ENCODE data around the gene MADD. TPM values are rescaled to one million over a fixed set of nuclear protein-coding genes. Genes with fewer than 3 reads are reported as not detected.

MADD gene
- total RNA-seq, 2 experiments from 2014 or later, result 96.3 to 98.4 TPM

DNA sequence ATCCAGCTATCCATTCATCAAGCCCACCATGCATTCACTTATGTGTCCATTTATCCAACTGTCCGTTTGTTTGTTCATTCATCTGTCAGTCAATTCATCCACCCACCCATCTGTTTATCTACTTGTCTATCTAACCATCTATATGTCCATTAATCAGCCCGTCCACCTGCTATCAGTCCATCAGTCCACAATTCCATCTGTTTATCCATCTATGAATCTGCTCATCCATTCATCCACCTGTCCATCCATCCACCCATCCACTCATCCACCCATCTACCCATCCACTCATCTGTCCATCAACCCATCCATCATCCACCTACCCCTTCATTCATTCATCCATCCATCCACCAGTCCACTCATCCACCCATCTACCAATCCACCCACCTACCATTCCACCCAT is 109.4 kb downstream of the MADD start:
- H3K27ac Mint-ChIP-seq, result no peak overlapping the region
- ChIA-PET POLR2A (interaction anchor here (1.6 kb wide), 1 partner anchor 15 kb away, joined by 3 read pairs; no protein-coding TSS in a partner anchor), CTCF (interaction anchor here (0.5 to 0.8 kb wide), 3 partner anchors 8 to 164 kb away, joined by 3 to 4 read pairs (median 3); partner anchors contain the start of gene DDB2)
- no peak for DNase-seq
- H3K4me3 Mint-ChIP-seq, result no peak overlapping the region
- no peaks in the 10 kb centered on the region for H3K27me3 Mint-ChIP-seq (ENCODE audit: low read depth)
- no peak for ATAC-seq
- no peaks in the 10 kb centered on the region for H3K9me3 Mint-ChIP-seq (ENCODE audit: insufficient read depth)
- no peaks in the 10 kb centered on the region for H3K36me3 Mint-ChIP-seq (ENCODE audit: low read depth)
- peaks cover 5% of the 10 kb centered on the region for H3K4me1 Mint-ChIP-seq (ENCODE audit: low read depth)

Other genes starting within 250 kb of the MADD start
- 100 to 1,000 TPM in 1 of 2 experiments, 10 to 100 TPM in 1; 89.6 to 102 TPM for gene ARFGAP2, start 93.3 kb upstream of the MADD start, total RNA-seq
- 1 to 10 TPM; 2.0 to 2.1 TPM for gene PACSIN3, start 83.7 kb upstream of the MADD start, total RNA-seq
- 100 to 1,000 TPM; 164 to 171 TPM for gene DDB2, start 55.2 kb upstream of the MADD start, total RNA-seq
- gene ACP2, start 21.3 kb upstream of the MADD start, total RNA-seq, result 10 to 100 TPM; 26.7 to 27.5 TPM
- 10 to 100 TPM; 11.7 to 12.6 TPM for gene NR1H3, start 12.1 kb upstream of the MADD start, total RNA-seq
- gene MYBPC3, start 82.6 kb downstream of the MADD start, total RNA-seq, result not detected
- gene SPI1, start 108.4 kb downstream of the MADD start, total RNA-seq, result not detected
- 10 to 100 TPM; 19.2 to 20.0 TPM for gene SLC39A13, start 138.5 kb downstream of the MADD start, total RNA-seq
- gene PSMC3, start 156.3 kb downstream of the MADD start, total RNA-seq, result 100 to 1,000 TPM; 179 TPM
- 1 to 10 TPM in 1 of 2 experiments, under 1 TPM in 1; 0.45 to 1.2 TPM for gene RAPSN, start 179.0 kb downstream of the MADD start, total RNA-seq

All from activated CD8-positive, alpha-beta T cell treated with anti-CD3 and anti-CD28 coated beads, Interleukin-2, amount 10 ng/mL, durations not matched to agents 7 days and 5 days (primary cell).